Measurements from ENCODE around the gene PAX6. TPM values are rescaled to one million over a fixed set of nuclear protein-coding genes. Genes with fewer than 3 reads are reported as not detected.

Gene PAX6
- total RNA-seq, 1 experiment from 2014 or later, result 22.4 TPM

DNA sequence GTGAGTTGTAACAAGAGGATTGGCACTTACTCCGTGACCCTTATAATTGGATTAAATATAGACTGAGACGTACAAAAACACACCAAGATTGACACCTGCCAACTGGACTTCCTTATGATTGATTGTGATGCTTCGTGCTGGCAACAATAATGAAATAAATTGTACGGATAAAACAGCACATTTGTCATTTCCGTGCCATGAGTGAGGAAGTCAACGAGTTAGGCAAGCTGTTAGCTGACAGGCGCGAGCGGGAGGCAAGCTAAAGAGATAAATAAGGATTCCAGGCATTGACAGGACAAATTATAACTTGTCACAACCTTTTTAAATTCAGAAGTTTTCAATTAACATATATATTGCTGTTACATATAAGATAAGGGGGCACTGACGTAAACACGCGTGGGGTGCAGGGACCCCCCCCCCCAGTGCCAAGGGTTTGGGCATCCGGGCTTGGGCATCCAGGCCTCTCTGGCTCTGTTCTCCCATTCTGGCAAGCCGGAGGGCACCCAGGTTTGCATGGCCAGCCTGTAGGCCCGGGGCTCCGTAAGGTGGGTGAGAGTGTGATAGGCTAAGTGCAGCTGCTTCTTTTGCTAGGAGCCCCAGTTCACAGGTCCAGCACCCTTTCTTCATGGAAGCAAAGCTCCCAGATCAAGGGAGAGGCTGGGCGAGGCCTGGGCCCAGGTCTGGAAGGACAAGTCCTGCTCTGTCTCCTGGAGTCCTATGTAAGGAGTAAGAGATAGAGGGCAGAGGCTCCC, 11.2 kb upstream of the PAX6 start:
- Histone ChIP-seq H3K36me3 (ENCODE audit: insufficient read depth, low read length, poor library complexity, severe bottlenecking) (no peaks in the 10 kb centered on the region), H3K4me1 (ENCODE audit: insufficient read depth, low read length, poor library complexity, severe bottlenecking) (peaks cover 24% of the 10 kb centered on the region), H3K27me3 (replicated peaks; ENCODE audit: insufficient read depth, low read depth, low read length, poor library complexity) (peaks cover 100% of the 10 kb centered on the region), H3K27ac (ENCODE audit: low read depth, low read length, poor library complexity, severe bottlenecking) (no peak overlapping the region), H3K4me3 (ENCODE audit: low read depth, low read length, poor library complexity, severe bottlenecking) (no peak overlapping the region), H3K9me3 (ENCODE audit: low read depth, low read length, poor library complexity, severe bottlenecking) (no peaks in the 10 kb centered on the region)
- peak; percentile 58 for DNase-seq (ENCODE audit: low spot score)
- CTCF ChIA-PET, result interaction anchor here (0.7 kb wide), 1 partner anchor 11 kb away, joined by 3 read pairs; no protein-coding TSS in a partner anchor
- POLR2A ChIA-PET (ENCODE audit: low non-redundant PET), result no interaction called here
- BruUV-seq (replicated peaks), result no TSS peak
- intact Hi-C loops (cut with micrococcal nuclease; ENCODE audit: unreplicated experiment), result no loop called here
- TF ChIP-seq EZH2 (IDR thresholded peaks at IDR 0.05; ENCODE audit: borderline replicate concordance, low read depth, low read length, poor library complexity, severe bottlenecking), result peak; percentile 48
- TF ChIP-seq, protein P1, sequence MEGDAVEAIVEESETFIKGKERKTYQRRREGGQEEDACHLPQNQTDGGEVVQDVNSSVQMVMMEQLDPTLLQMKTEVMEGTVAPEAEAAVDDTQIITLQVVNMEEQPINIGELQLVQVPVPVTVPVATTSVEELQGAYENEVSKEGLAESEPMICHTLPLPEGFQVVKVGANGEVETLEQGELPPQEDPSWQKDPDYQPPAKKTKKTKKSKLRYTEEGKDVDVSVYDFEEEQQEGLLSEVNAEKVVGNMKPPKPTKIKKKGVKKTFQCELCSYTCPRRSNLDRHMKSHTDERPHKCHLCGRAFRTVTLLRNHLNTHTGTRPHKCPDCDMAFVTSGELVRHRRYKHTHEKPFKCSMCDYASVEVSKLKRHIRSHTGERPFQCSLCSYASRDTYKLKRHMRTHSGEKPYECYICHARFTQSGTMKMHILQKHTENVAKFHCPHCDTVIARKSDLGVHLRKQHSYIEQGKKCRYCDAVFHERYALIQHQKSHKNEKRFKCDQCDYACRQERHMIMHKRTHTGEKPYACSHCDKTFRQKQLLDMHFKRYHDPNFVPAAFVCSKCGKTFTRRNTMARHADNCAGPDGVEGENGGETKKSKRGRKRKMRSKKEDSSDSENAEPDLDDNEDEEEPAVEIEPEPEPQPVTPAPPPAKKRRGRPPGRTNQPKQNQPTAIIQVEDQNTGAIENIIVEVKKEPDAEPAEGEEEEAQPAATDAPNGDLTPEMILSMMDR (conservative IDR thresholded peaks at IDR 0.05; ENCODE audit: low read depth, low read length), result no peak

DNA sequence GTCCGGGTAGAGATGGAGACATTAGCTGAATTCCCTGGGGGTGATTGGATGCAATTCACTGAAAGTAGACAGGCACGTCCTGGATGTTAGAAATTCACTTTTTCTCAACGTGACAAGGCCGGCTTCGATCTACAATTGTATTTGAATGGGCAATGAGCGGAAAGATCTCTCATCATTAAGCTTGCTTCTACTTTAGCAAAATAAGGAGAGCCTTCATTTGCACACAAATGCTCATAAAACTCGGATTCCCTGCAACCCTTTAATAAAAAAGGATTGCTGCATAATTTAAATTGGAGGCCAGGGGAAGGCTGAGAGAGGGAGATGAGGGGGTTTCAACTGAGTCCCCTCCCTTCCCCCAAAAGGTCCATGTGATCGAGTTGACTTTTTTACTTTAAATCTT, 10.6 kb upstream of the PAX6 start:
- intact Hi-C loops (cut with micrococcal nuclease; ENCODE audit: unreplicated experiment), result no loop called here
- peaks cover 100% of the 10 kb centered on the region for H3K27me3 ChIP-seq (replicated peaks; ENCODE audit: insufficient read depth, low read depth, low read length, poor library complexity)
- H3K4me3 ChIP-seq (ENCODE audit: low read depth, low read length, poor library complexity, severe bottlenecking), result no peak overlapping the region
- no peaks in the 10 kb centered on the region for H3K36me3 ChIP-seq (ENCODE audit: insufficient read depth, low read length, poor library complexity, severe bottlenecking)
- H3K9me3 ChIP-seq (ENCODE audit: low read depth, low read length, poor library complexity, severe bottlenecking), result no peaks in the 10 kb centered on the region
- BruUV-seq (replicated peaks), result no TSS peak
- CTCF ChIA-PET, result interaction anchor here (0.7 kb wide), 1 partner anchor 12 kb away, joined by 3 read pairs; no protein-coding TSS in a partner anchor
- POLR2A ChIA-PET (ENCODE audit: low non-redundant PET), result no interaction called here
- no peak for TF ChIP-seq EZH2 (IDR thresholded peaks at IDR 0.05; ENCODE audit: borderline replicate concordance, low read depth, low read length, poor library complexity, severe bottlenecking)
- TF ChIP-seq, protein P1 (conservative IDR thresholded peaks at IDR 0.05; ENCODE audit: low read depth, low read length), result no peak
- H3K27ac ChIP-seq (ENCODE audit: low read depth, low read length, poor library complexity, severe bottlenecking), result no peak overlapping the region
- no peak for DNase-seq (ENCODE audit: low spot score)
- peaks cover 24% of the 10 kb centered on the region for H3K4me1 ChIP-seq (ENCODE audit: insufficient read depth, low read length, poor library complexity, severe bottlenecking)

DNA sequence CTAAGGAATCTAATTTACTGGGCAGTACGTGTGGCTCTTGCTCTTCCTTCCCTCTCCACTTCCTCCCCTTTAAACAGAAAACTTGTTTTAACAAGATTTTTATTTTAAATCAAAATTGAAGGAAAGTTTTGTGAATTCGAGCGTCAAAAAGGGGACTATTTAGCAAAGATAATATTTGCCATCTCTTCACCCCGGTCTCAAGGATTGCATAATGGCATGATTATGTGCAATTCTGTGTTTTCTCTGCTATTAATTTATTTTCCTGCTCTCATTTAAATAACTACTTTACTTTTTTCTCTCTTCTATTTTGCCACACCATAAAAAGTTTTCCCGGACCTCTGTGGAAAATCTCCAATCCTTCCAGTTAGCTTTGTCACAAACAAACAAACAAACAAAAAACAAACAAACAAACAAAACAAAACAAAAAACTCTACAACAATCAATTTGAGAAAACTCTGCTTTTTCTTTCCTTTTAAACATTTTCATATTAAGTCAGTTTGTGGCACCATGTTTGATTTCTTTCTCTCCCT, 10.2 kb upstream of the PAX6 start:
- Histone ChIP-seq H3K36me3 (ENCODE audit: insufficient read depth, low read length, poor library complexity, severe bottlenecking) (no peaks in the 10 kb centered on the region), H3K27me3 (replicated peaks; ENCODE audit: insufficient read depth, low read depth, low read length, poor library complexity) (peaks cover 100% of the 10 kb centered on the region), H3K9me3 (ENCODE audit: low read depth, low read length, poor library complexity, severe bottlenecking) (no peaks in the 10 kb centered on the region), H3K4me1 (ENCODE audit: insufficient read depth, low read length, poor library complexity, severe bottlenecking) (peaks cover 26% of the 10 kb centered on the region), H3K27ac (ENCODE audit: low read depth, low read length, poor library complexity, severe bottlenecking) (no peak overlapping the region), H3K4me3 (ENCODE audit: low read depth, low read length, poor library complexity, severe bottlenecking) (no peak overlapping the region)
- intact Hi-C loops (cut with micrococcal nuclease; ENCODE audit: unreplicated experiment), result no loop called here
- BruUV-seq (replicated peaks), result no TSS peak
- ChIA-PET POLR2A (ENCODE audit: low non-redundant PET) (no interaction called here), CTCF (no interaction called here)
- TF ChIP-seq, protein P1 (conservative IDR thresholded peaks at IDR 0.05; ENCODE audit: low read depth, low read length), result no peak
- no peak for TF ChIP-seq EZH2 (IDR thresholded peaks at IDR 0.05; ENCODE audit: borderline replicate concordance, low read depth, low read length, poor library complexity, severe bottlenecking)
- DNase-seq (ENCODE audit: low spot score), result no peak
